Measurements from ENCODE around the gene LRRTM1.

The LRRTM1 gene

DNA sequence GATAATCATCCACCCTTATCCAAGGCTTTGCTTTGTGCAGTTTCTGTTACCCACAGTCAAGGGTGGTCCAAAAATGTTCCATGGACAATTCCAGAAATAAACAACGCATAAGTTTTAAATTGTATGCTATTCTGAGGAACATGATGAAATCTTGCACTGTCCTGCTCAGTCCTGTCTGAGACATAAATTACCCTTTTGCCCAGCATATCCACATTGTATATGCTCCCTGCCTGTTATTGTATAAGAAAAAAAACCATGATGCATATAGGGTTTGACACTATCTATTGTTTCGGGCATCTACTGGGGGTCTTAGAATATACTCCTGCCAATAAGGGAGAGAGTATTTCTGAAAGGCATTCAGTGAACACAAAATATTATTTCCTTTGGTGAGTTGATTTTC is 24.0 kb downstream of the LRRTM1 start:
- no peak for TF ChIP-seq CTCF (conservative IDR thresholded peaks at IDR 0.05; ENCODE audit: control insufficient read depth, insufficient read depth, low read depth, low read length)
- no peak for DNase-seq (ENCODE audit: low read depth)
- no peak overlapping the region for H3K4me3 ChIP-seq (ENCODE audit: control insufficient read depth, low read depth, low read length)

DNA sequence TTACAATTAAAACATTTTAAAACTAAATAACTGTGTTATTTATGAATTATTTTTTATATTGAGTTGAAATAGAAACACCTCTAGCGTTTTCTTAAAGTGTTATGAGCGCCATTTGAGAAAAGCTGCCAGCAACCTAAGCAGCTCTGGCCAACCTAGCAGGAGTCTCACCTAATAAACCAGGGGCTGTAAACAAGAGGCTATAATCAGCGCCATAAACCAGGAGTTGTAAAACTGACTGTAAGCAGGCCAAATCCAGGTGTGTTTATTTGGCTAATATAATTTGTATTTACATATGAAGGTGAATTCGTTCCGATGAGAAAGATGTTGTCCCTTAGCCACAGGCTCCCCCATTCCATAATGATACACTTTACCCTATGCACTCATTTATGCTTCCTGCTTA is 34.7 kb downstream of the LRRTM1 start:
- no peak for DNase-seq (ENCODE audit: low read depth)
- no peak overlapping the region for H3K4me3 ChIP-seq (ENCODE audit: control insufficient read depth, low read depth, low read length)
- TF ChIP-seq CTCF (conservative IDR thresholded peaks at IDR 0.05; ENCODE audit: control insufficient read depth, insufficient read depth, low read depth, low read length) = no peak

DNA sequence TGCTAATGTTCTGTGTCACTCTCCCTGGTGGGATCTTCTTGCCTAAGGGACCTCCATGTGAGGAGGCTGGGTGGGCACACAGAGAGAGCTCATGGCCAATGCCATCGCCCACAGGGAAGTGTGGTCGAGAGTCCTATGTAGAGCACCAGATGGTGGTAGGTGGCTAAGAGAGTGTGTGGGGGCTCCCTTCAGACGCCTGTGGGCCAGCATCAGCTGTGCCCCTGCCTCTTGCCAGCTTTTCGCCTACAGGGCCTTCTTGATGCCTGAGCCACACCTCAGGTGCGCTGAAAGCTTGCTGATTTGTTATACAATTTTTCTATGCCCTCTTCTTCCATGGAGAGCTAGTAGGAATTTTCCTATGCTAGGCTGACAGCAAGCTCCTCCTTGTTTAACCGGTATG is 38.3 kb downstream of the LRRTM1 start:
- DNase-seq (ENCODE audit: low read depth) = no peak
- TF ChIP-seq CTCF (conservative IDR thresholded peaks at IDR 0.05; ENCODE audit: control insufficient read depth, insufficient read depth, low read depth, low read length) = no peak
- H3K4me3 ChIP-seq (ENCODE audit: control insufficient read depth, low read depth, low read length) = no peak overlapping the region

DNA sequence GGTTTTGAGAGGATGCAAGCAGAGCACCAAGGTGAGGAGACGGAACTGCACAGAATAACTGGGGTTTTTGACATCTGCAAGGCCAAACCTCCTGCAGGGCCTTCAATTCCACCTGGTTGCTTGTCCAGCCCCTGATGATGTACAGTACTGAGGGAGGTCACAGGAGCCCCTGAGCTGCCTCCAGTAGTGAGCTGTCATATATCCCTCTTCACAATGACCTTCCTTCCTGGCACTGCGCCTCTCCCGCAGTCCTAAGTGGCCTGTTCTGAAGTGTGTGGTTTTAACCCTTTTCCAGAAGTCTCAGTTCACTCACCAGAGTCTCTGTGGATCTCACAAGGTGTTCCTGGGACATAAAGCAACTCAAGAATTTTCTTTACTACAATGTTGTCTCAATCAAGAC is 45.3 kb downstream of the LRRTM1 start:
- no peak overlapping the region for H3K4me3 ChIP-seq (ENCODE audit: control insufficient read depth, low read depth, low read length)
- no peak for TF ChIP-seq CTCF (conservative IDR thresholded peaks at IDR 0.05; ENCODE audit: control insufficient read depth, insufficient read depth, low read depth, low read length)
- no peak for DNase-seq (ENCODE audit: low read depth)

- TF ChIP-seq CTCF (conservative IDR thresholded peaks at IDR 0.05; ENCODE audit: control insufficient read depth, insufficient read depth, low read depth, low read length) = no peak
- DNase-seq (ENCODE audit: low read depth) = no peak
- no peak overlapping the region for H3K4me3 ChIP-seq (ENCODE audit: control insufficient read depth, low read depth, low read length)
Measured at GRCh38 chr2:80258793-80259192, 45.8 kb downstream of the LRRTM1 start.

DNA sequence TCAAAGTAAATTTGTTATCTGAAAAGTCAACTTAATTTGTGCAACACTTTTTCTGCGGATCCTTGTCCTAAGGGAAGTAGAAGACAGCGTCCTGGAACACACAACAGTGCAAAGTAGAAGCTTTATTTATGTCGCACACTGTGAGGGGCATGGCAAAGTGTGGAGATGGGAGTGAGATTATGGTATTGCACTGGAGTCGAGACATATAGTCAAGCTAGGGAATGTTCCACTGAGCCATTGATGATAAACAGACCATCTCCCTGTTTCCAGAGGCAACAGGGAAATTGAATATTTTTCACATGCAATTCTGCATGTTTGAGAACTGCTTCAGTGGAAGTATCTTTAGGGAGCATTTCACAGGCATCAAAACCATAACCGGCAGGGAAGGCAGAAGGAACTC is 46.2 kb downstream of the LRRTM1 start:
- DNase-seq (ENCODE audit: low read depth) = no peak
- no peak overlapping the region for H3K4me3 ChIP-seq (ENCODE audit: control insufficient read depth, low read depth, low read length)
- no peak for TF ChIP-seq CTCF (conservative IDR thresholded peaks at IDR 0.05; ENCODE audit: control insufficient read depth, insufficient read depth, low read depth, low read length)

DNA sequence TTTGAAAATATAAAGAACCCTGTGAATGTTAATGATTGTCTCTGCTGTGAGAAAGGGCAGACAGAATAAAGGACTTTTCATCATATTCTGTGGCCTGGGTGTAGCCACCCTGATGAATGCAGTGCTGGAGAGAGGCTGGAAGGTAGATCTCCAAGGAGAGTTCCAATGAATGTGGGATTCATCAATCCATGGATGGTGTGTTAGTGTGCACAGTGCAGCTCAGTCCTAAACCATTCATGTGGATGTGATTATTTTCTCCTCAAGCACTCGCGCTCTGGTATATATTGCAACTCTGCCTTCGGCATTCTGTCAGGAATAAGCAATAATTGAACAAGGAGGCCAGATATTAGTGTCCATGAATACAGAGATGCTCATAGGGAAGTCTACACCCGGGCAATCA is 47.1 kb downstream of the LRRTM1 start:
- TF ChIP-seq CTCF (conservative IDR thresholded peaks at IDR 0.05; ENCODE audit: control insufficient read depth, insufficient read depth, low read depth, low read length) = no peak
- no peak for DNase-seq (ENCODE audit: low read depth)
- no peak overlapping the region for H3K4me3 ChIP-seq (ENCODE audit: control insufficient read depth, low read depth, low read length)
